GM23338 (cell line): ENCODE results near the gene CD300A. TPM values are rescaled to one million over a fixed set of nuclear protein-coding genes. Genes with fewer than 3 reads are reported as not detected.

Experiments used
- ATAC-seq: fragments of 200-7000 bp; cut with Tn5 transposase; 3 replicates; pipeline ENCODE4 v1.9.1; 2020
- DNase-seq: peaks from one replicate; pipeline ENCODE4 v3.0.0-alpha.2; 2015; ENCODE audit warnings: low spot score
- H2AFZ ChIP-seq: fragments of 200-600 bp; sonication (generic); 2 replicates; pipeline ENCODE4 v1.8.0; 2016; ENCODE audit warnings: antibody characterized with exemption, mild to moderate bottlenecking, moderate library complexity
- H3F3A ChIP-seq: fragments of 200-600 bp; sonication (generic); replicated peaks from 2 replicates; pipeline ENCODE4 v1.8.0; 2017; ENCODE audit warnings: antibody characterized with exemption, mixed run types, low read depth
- H3K27ac ChIP-seq: fragments of 200-600 bp; sonication (generic); 2 replicates; pipeline ENCODE4 v1.6.1; 2016; ENCODE audit warnings: low read depth
- H3K27me3 ChIP-seq: fragments of 200-600 bp; sonication (generic); 2 replicates; pipeline ENCODE4 v1.8.0; 2016; ENCODE audit warnings: mild to moderate bottlenecking, mixed run types, moderate library complexity; ENCODE audit not compliant: insufficient read depth
- H3K36me3 ChIP-seq: fragments of 200-600 bp; sonication (generic); 2 replicates; pipeline ENCODE4 v1.8.0; 2016; ENCODE audit warnings: mild to moderate bottlenecking; ENCODE audit not compliant: insufficient read depth
- H3K4me1 ChIP-seq: fragments of 200-600 bp; sonication (generic); 2 replicates; pipeline ENCODE4 v1.8.0; 2016; ENCODE audit warnings: mild to moderate bottlenecking, moderate library complexity; ENCODE audit not compliant: insufficient read depth
- H3K4me2 ChIP-seq: fragments of 200-600 bp; sonication (generic); 2 replicates; pipeline ENCODE4 v1.7.1; 2017; ENCODE audit warnings: mixed run types
- H3K4me3 ChIP-seq: fragments of 200-600 bp; sonication (generic); 2 replicates; pipeline ENCODE4 v1.6.1; 2016; ENCODE audit warnings: mixed run types
- H3K79me2 ChIP-seq: fragments of 200-600 bp; sonication (generic); replicated peaks from 2 replicates; pipeline ENCODE4 v1.8.0; 2017; ENCODE audit warnings: mild to moderate bottlenecking; ENCODE audit not compliant: insufficient read depth
- H3K9me2 ChIP-seq: fragments of 200-600 bp; sonication (generic); 2 replicates; pipeline ENCODE4 v1.8.0; 2017; ENCODE audit not compliant: insufficient read depth
- H4K20me1 ChIP-seq: fragments of 200-600 bp; sonication (generic); replicated peaks from 2 replicates; pipeline ENCODE4 v1.8.0; 2017; ENCODE audit warnings: mild to moderate bottlenecking; ENCODE audit not compliant: insufficient read depth
- H3K27ac Mint-ChIP-seq: 2 replicates; pipeline ENCODE4 v1.8.0; 2020; ENCODE audit warnings: inconsistent platforms, mild to moderate bottlenecking, moderate library complexity, mixed read lengths
- H3K27me3 Mint-ChIP-seq: 3 replicates; pipeline ENCODE4 v1.8.0; 2022; ENCODE audit warnings: low read depth, mild to moderate bottlenecking, moderate library complexity, mixed read lengths, inconsistent platforms; ENCODE audit not compliant: insufficient read depth, poor library complexity
- H3K36me3 Mint-ChIP-seq: 3 replicates; pipeline ENCODE4 v1.8.0; 2021; ENCODE audit warnings: low read depth, mild to moderate bottlenecking, inconsistent platforms, moderate library complexity, mixed read lengths
- H3K4me1 Mint-ChIP-seq: 3 replicates; pipeline ENCODE4 v1.8.0; 2020; ENCODE audit warnings: mild to moderate bottlenecking, inconsistent platforms, mixed read lengths
- H3K4me3 Mint-ChIP-seq: 3 replicates; pipeline ENCODE4 v1.8.0; 2021; ENCODE audit warnings: moderate library complexity, mild to moderate bottlenecking, inconsistent platforms, mixed read lengths
- H3K9me3 Mint-ChIP-seq: 3 replicates; pipeline ENCODE4 v1.8.0; 2020; ENCODE audit warnings: moderate library complexity, mild to moderate bottlenecking, inconsistent platforms, mixed read lengths
- CREB1 ChIP-seq: fragments of 250-450 bp; sonication (Bioruptor Pico); IDR thresholded peaks from 2 replicates; pipeline ENCODE4 v1.5.0; 2020; ENCODE audit warnings: low read depth, mild to moderate bottlenecking, moderate library complexity
- CTCF ChIP-seq, 2 experiments: fragments of 200-600 bp in 1 of 2; sonication (generic) in 1 of 2; conservative IDR thresholded peaks; 2 replicates each; pipeline versions ENCODE4 v1.5.1 to v1.6.1; 2016 to 2017; ENCODE audit warnings: antibody characterized with exemption in 2 of 2, low read depth in 2 of 2, mild to moderate bottlenecking in 2 of 2, moderate library complexity in 1 of 2
- ETS1 ChIP-seq: IDR thresholded peaks from 2 replicates; pipeline ENCODE4 v1.6.1; 2016; ENCODE audit warnings: antibody characterized with exemption
- EZH2 ChIP-seq: fragments of 200-600 bp; sonication (generic); IDR thresholded peaks from one replicate; pipeline ENCODE4 v1.8.0; 2017; ENCODE audit warnings: antibody characterized with exemption, mild to moderate bottlenecking, low read depth; ENCODE audit not compliant: unreplicated experiment
- EZH2phosphoT487 ChIP-seq: fragments of 200-600 bp; sonication (generic); IDR thresholded peaks from one replicate; pipeline ENCODE4 v1.8.1; 2018; ENCODE audit warnings: antibody characterized with exemption; ENCODE audit not compliant: unreplicated experiment
- JUNB ChIP-seq: IDR thresholded peaks from one replicate; pipeline ENCODE4 v1.6.1; 2016; ENCODE audit warnings: antibody characterized with exemption; ENCODE audit not compliant: unreplicated experiment
- NANOG ChIP-seq: IDR thresholded peaks from 2 replicates; pipeline ENCODE4 v1.6.1; 2016; ENCODE audit warnings: antibody characterized with exemption, borderline replicate concordance
- POLR2AphosphoS5 ChIP-seq: IDR thresholded peaks from 2 replicates; pipeline ENCODE4 v1.6.1; 2016; ENCODE audit warnings: antibody characterized with exemption, low read depth
- REST ChIP-seq: IDR thresholded peaks from one replicate; pipeline ENCODE4 v1.6.1; 2018; ENCODE audit warnings: antibody characterized with exemption; ENCODE audit not compliant: unreplicated experiment
- STAT1 ChIP-seq: IDR thresholded peaks from one replicate; pipeline ENCODE4 v1.6.1; 2016; ENCODE audit warnings: antibody characterized with exemption; ENCODE audit not compliant: unreplicated experiment
- ZNF114 ChIP-seq: fragments of 250-450 bp; sonication (Bioruptor Pico); IDR thresholded peaks from 2 replicates; pipeline ENCODE4 v1.5.0; 2020; ENCODE audit warnings: mild to moderate bottlenecking, moderate library complexity
- ZNF331 ChIP-seq: fragments of 250-450 bp; sonication (Bioruptor Pico); IDR thresholded peaks from 2 replicates; pipeline ENCODE4 v1.5.0; 2020; ENCODE audit warnings: low read depth, mild to moderate bottlenecking, moderate library complexity
- ZNF462 ChIP-seq: fragments of 250-450 bp; sonication (Bioruptor Pico); IDR thresholded peaks from 2 replicates; pipeline ENCODE4 v1.5.0; 2020; ENCODE audit warnings: mild to moderate bottlenecking, moderate library complexity
- polyA plus RNA-seq: library from polyadenylated mRNA; unstranded; fragments of >200 nt; fragmentation: Nextera tagmentation; extraction: Ambion mirVana; gene quantifications from 2 replicates; pipeline ENCODE4 v1.2.1, GENCODE V29; 2016
- total RNA-seq: library from RNA; depleted of rRNA; stranded (reverse); fragments of >200 nt; shearing (Covaris generic); gene quantifications from 2 replicates; pipeline ENCODE4 v1.2.3, GENCODE V29; 2014

The CD300A gene
- total and polyA plus RNA-seq, 2 experiments from 2014 or later, result 0.37 to 0.45 TPM

GRCh38 chr17:74432424-74432690, 34.1 kb upstream of the CD300A start:
- H3F3A ChIP-seq, result 0 out of 2 replicates have a peak, but pooled peaks cover 9% of the 10 kb centered on the region
- H4K20me1 ChIP-seq, result no peaks in the 10 kb centered on the region; the same call in 1 of the 2 replicates
- Mint-ChIP-seq H3K27ac (no peak overlapping the region), H3K36me3 (no peaks in the 10 kb centered on the region), H3K27me3 (peaks cover 37% of the 10 kb centered on the region), H3K4me1 (peaks cover 36% of the 10 kb centered on the region), H3K4me3 (peak overlapping the region; percentile 79; the same call in 2 of the 3 replicates), H3K9me3 (no peaks in the 10 kb centered on the region)
- peak overlapping the region; percentile 95 for H3K4me2 ChIP-seq
- H3K36me3 ChIP-seq, result no peaks in the 10 kb centered on the region
- DNase-seq (peak; percentile 44), ATAC-seq (no peak)
- peaks cover 44% of the 10 kb centered on the region for H3K27me3 ChIP-seq
- TF ChIP-seq CREB1 (CRISPR knock-in tag) (no peak), EZH2phosphoT487 (no peak), CTCF (conservative IDR thresholded peaks at IDR 0.05; ENCODE audit: low read depth in 2 of 2) (no peak), ZNF462 (no peak), STAT1 (no peak), ZNF114 (no peak), REST (no peak), ZNF331 (no peak), NANOG (no peak), EZH2 (no peak), POLR2AphosphoS5 (no peak), ETS1 (no peak), JUNB (no peak)
- peak overlapping the region; percentile 87 for H3K4me3 ChIP-seq
- peaks cover 24% of the 10 kb centered on the region for H3K4me1 ChIP-seq
- H3K27ac ChIP-seq, result no peak overlapping the region
- H3K9me2 ChIP-seq, result no peaks in the 10 kb centered on the region
- no peak overlapping the region for H2AFZ ChIP-seq
- H3K79me2 ChIP-seq, result no peaks in the 10 kb centered on the region; the same call in none of the 2 replicates
